Ishikawa (cell line): Measurements from ENCODE around the gene PRELID1.

Experiments
- CEBPB ChIP-seq: IDR thresholded peaks from 2 replicates; pipeline ENCODE4 v1.6.1; 2012
- FOXM1 ChIP-seq: IDR thresholded peaks from 2 replicates; pipeline ENCODE4 v1.6.1; 2012; ENCODE audit warnings: low read depth, borderline replicate concordance
- MAX ChIP-seq: IDR thresholded peaks from 2 replicates; pipeline ENCODE4 v1.6.1; 2012
- RAD21 ChIP-seq: IDR thresholded peaks from 2 replicates; pipeline ENCODE4 v1.6.1; 2012; ENCODE audit warnings: low read depth
- TAF1 ChIP-seq: IDR thresholded peaks from 2 replicates; pipeline ENCODE4 v1.6.1; 2012; ENCODE audit warnings: low read depth, mild to moderate bottlenecking
- TCF12 ChIP-seq: IDR thresholded peaks from 2 replicates; pipeline ENCODE4 v1.6.1; 2012; ENCODE audit warnings: low read depth
- TEAD4 ChIP-seq: IDR thresholded peaks from 2 replicates; pipeline ENCODE4 v1.6.1; 2012
- ZBTB7A ChIP-seq: IDR thresholded peaks from 2 replicates; pipeline ENCODE4 v1.6.1; 2012; ENCODE audit warnings: low read depth
- TF ChIP-seq, protein P1 (sequence below): IDR thresholded peaks from 2 replicates; pipeline ENCODE4 v1.6.1; 2012
- TF ChIP-seq, protein P2 (sequence below): IDR thresholded peaks from 2 replicates; pipeline ENCODE4 v1.6.1; 2012; ENCODE audit warnings: low read depth, mild to moderate bottlenecking

DNA sequence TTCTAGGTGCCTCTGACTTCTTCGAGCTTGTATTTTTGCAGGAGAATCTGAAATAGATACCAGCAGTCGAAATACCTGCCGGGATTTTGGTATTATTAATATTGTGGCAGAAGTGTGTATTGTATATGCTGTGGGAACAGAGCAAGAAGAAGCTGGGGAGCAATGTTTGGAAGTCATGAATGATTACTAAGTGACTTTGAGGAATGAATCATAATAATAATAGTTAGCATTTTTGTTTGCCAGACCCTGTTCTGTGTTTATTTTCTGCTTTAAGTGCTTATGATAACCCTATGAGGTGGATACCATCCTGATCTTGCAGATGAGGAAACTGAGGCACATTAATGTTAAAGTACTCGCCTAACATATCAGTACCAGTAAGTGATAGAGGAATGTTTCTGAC lies 32.5 kb upstream of the PRELID1 start:
- TF ChIP-seq, protein P1, sequence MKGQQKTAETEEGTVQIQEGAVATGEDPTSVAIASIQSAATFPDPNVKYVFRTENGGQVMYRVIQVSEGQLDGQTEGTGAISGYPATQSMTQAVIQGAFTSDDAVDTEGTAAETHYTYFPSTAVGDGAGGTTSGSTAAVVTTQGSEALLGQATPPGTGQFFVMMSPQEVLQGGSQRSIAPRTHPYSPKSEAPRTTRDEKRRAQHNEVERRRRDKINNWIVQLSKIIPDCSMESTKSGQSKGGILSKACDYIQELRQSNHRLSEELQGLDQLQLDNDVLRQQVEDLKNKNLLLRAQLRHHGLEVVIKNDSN: no peak
- TF ChIP-seq ZBTB7A: no peak
- TF ChIP-seq CEBPB: no peak
- TF ChIP-seq TCF12: no peak
- no peak for TF ChIP-seq TEAD4
- TF ChIP-seq TAF1: no peak
- TF ChIP-seq RAD21: no peak
- TF ChIP-seq FOXM1: no peak
- TF ChIP-seq MAX: no peak
- TF ChIP-seq, protein P2, sequence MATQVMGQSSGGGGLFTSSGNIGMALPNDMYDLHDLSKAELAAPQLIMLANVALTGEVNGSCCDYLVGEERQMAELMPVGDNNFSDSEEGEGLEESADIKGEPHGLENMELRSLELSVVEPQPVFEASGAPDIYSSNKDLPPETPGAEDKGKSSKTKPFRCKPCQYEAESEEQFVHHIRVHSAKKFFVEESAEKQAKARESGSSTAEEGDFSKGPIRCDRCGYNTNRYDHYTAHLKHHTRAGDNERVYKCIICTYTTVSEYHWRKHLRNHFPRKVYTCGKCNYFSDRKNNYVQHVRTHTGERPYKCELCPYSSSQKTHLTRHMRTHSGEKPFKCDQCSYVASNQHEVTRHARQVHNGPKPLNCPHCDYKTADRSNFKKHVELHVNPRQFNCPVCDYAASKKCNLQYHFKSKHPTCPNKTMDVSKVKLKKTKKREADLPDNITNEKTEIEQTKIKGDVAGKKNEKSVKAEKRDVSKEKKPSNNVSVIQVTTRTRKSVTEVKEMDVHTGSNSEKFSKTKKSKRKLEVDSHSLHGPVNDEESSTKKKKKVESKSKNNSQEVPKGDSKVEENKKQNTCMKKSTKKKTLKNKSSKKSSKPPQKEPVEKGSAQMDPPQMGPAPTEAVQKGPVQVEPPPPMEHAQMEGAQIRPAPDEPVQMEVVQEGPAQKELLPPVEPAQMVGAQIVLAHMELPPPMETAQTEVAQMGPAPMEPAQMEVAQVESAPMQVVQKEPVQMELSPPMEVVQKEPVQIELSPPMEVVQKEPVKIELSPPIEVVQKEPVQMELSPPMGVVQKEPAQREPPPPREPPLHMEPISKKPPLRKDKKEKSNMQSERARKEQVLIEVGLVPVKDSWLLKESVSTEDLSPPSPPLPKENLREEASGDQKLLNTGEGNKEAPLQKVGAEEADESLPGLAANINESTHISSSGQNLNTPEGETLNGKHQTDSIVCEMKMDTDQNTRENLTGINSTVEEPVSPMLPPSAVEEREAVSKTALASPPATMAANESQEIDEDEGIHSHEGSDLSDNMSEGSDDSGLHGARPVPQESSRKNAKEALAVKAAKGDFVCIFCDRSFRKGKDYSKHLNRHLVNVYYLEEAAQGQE: no peak
